Stomach (tissue), 9 donors: ENCODE data around the gene OR4D2. TPM values are rescaled to one million over a fixed set of nuclear protein-coding genes. Genes with fewer than 3 reads are reported as not detected.

Source experiments
- DNase-seq, 2 donors: peaks; one replicate each; pipeline versions ENCODE4 v3.0.0 to v3.0.0-alpha.2; 2013 to 2019
- H3K27ac ChIP-seq, 5 donors: fragments of 200-600 bp in 4 of 5; sonication (generic) in 4 of 5; one replicate each; pipeline ENCODE4 v1.5.1; 2013 to 2019; ENCODE audit warnings: mild to moderate bottlenecking in 1 of 5, moderate library complexity in 1 of 5
- H3K27me3 ChIP-seq, 3 donors: fragments of 200-600 bp; sonication (generic); one replicate each; pipeline ENCODE4 v1.5.1; 2017 to 2019; ENCODE audit warnings: mixed run types in 1 of 3
- H3K36me3 ChIP-seq, 4 donors: fragments of 200-600 bp; sonication (generic); 1 replicate in 3 of 4; 2 replicates in 1 of 4; pipeline ENCODE4 v1.5.1; 2016 to 2019
- H3K4me1 ChIP-seq, 4 donors: fragments of 200-600 bp; sonication (generic); one replicate each; pipeline ENCODE4 v1.5.1; 2016 to 2019
- H3K4me3 ChIP-seq, 4 donors: fragments of 200-600 bp; sonication (generic) in 3 of 4; one replicate each; pipeline ENCODE4 v1.5.1; 2016 to 2019; ENCODE audit warnings: mild to moderate bottlenecking in 1 of 4
- H3K9me3 ChIP-seq, 4 donors: fragments of 200-600 bp; sonication (generic); one replicate each; pipeline ENCODE4 v1.5.1; 2016 to 2019
- EP300 ChIP-seq: sonication (generic); formaldehyde crosslinking; IDR thresholded peaks from one replicate; pipeline ENCODE4 v1.6.1; 2017; ENCODE audit warnings: antibody characterized with exemption
- POLR2A ChIP-seq, 4 donors: fragments of 450-650 bp; IDR thresholded peaks; one replicate each; pipeline ENCODE4 v1.6.1; 2016; ENCODE audit warnings: antibody characterized with exemption in 4 of 4, control low read depth in 2 of 4, mild to moderate bottlenecking in 1 of 4, moderate library complexity in 1 of 4
- POLR2AphosphoS5 ChIP-seq, 3 donors: sonication (generic); formaldehyde crosslinking; IDR thresholded peaks; one replicate each; pipeline ENCODE4 v1.6.1; 2016; ENCODE audit warnings: antibody characterized with exemption in 3 of 3
- WGBS, 5 donors: extraction: QIAGEN DNeasy Blood & Tissue Kit in 3 of 5; methylation state at CpG; one replicate each; pipeline versions ENCODE4 v1.1.5 to v1.1.7; 2013 to 2018; 5-methylcytosine and 5-hydroxymethylcytosine counted together
- intact Hi-C: fragments of 100-400 bp; cut with DNase I; formaldehyde crosslinking; loops from one replicate; pipeline ENCODE4 v1.15.1; 2023; ENCODE audit warnings: low total_unique reads
- polyA plus RNA-seq, 3 donors: library from polyadenylated mRNA; stranded (reverse); fragments of 200-250 nt; gene quantifications; one replicate each; pipeline ENCODE4 v1.2.3, GENCODE V29; 2013
- total RNA-seq, 5 donors: library from RNA; depleted of rRNA; stranded (reverse); fragments of >200 nt; gene quantifications; one replicate each; pipeline versions ENCODE4 v1.1.0 to v1.2.3, GENCODE V29; 2014 to 2016
- TF ChIP-seq, protein P1 (sequence below), 7 experiments: fragments of 450-650 bp in 4 of 7; fragments of 200-600 bp in 3 of 7; sonication (generic) in 3 of 7; IDR thresholded peaks; one replicate each; pipeline ENCODE4 v1.5.1; 2016 to 2019; ENCODE audit warnings: antibody characterized with exemption in 7 of 7, control low read depth in 2 of 7, mild to moderate bottlenecking in 1 of 7
- donor health status: healthy with polysubstance abuse.
- donor health status: Bipolar disorder and iron deficiency.
- donor health status: healthy.

OR4D2 gene
- total and polyA plus RNA-seq, 8 donors: not detected

- Histone ChIP-seq H3K9me3 (peaks cover 0 to 38% (median 31%) of the 10 kb centered on the region in 4 donors), H3K27ac (no peak overlapping the region), H3K27me3 (peaks cover 0 to 21% (median 0%) of the 10 kb centered on the region in 3 donors), H3K36me3 (no peaks in the 10 kb centered on the region), H3K4me3 (no peak overlapping the region), H3K4me1 (no peaks in the 10 kb centered on the region)
- DNase-seq: no peak
- intact Hi-C loops: no loop called here
- WGBS, 5 donors: 82 to 92% (median 85%) methylated on average over 1 of the region's 1 CpG
- TF ChIP-seq EP300 (no peak), POLR2AphosphoS5 (IDR thresholded peaks at IDR 0.05) (no peak), POLR2A (IDR thresholded peaks at IDR 0.05) (no peak)
- TF ChIP-seq, protein P1, sequence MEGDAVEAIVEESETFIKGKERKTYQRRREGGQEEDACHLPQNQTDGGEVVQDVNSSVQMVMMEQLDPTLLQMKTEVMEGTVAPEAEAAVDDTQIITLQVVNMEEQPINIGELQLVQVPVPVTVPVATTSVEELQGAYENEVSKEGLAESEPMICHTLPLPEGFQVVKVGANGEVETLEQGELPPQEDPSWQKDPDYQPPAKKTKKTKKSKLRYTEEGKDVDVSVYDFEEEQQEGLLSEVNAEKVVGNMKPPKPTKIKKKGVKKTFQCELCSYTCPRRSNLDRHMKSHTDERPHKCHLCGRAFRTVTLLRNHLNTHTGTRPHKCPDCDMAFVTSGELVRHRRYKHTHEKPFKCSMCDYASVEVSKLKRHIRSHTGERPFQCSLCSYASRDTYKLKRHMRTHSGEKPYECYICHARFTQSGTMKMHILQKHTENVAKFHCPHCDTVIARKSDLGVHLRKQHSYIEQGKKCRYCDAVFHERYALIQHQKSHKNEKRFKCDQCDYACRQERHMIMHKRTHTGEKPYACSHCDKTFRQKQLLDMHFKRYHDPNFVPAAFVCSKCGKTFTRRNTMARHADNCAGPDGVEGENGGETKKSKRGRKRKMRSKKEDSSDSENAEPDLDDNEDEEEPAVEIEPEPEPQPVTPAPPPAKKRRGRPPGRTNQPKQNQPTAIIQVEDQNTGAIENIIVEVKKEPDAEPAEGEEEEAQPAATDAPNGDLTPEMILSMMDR (IDR thresholded peaks at IDR 0.05): no peak
Measured at GRCh38 chr17:58144801-58145200, 22.0 kb upstream of the OR4D2 start.

- Histone ChIP-seq H3K27ac (no peak within 1 kb of the TSS), H3K27me3 (peaks cover 0 to 31% (median 0%) of the 10 kb centered on the region in 3 donors), H3K4me1 (no peaks in the 10 kb centered on the region), H3K36me3 (no peaks in the 10 kb centered on the region), H3K9me3 (peaks cover 0 to 38% (median 31%) of the 10 kb centered on the region in 4 donors), H3K4me3 (no peak within 1 kb of the TSS)
- no peak for TF ChIP-seq POLR2AphosphoS5 (IDR thresholded peaks at IDR 0.05)
- no peak for TF ChIP-seq POLR2A (IDR thresholded peaks at IDR 0.05)
- TF ChIP-seq, protein P1 (IDR thresholded peaks at IDR 0.05): no peak
- no peak for TF ChIP-seq EP300
- no peak for DNase-seq
- intact Hi-C loops: no loop called here
- 50 to 75% (median 63%) methylated on average over 1 of the region's 1 CpG for WGBS, 5 donors
Measured at GRCh38 chr17:58147930-58148434, 18.8 kb upstream of the OR4D2 start, which contains the start of gene OR4D1. Gene OR4D1, plus strand, starts transcription at chr17:58148384. Its CDS starts 6,770 bp downstream, at chr17:58155154.

GRCh38 chr17:58148609-58149008 is 18.2 kb upstream of the OR4D2 start:
- intact Hi-C loops: no loop called here
- Histone ChIP-seq H3K27ac (no peak overlapping the region), H3K27me3 (peaks cover 0 to 31% (median 0%) of the 10 kb centered on the region in 3 donors), H3K9me3 (peaks cover 0 to 36% (median 30%) of the 10 kb centered on the region in 4 donors), H3K36me3 (no peaks in the 10 kb centered on the region), H3K4me3 (no peak overlapping the region), H3K4me1 (no peaks in the 10 kb centered on the region)
- TF ChIP-seq EP300: no peak
- no peak for TF ChIP-seq POLR2AphosphoS5 (IDR thresholded peaks at IDR 0.05)
- no peak for TF ChIP-seq POLR2A (IDR thresholded peaks at IDR 0.05)
- TF ChIP-seq, protein P1 (IDR thresholded peaks at IDR 0.05): no peak
- DNase-seq: no peak
- 78 to 92% (median 83%) methylated on average over 3 of the region's 3 CpGs for WGBS, 5 donors

DNA sequence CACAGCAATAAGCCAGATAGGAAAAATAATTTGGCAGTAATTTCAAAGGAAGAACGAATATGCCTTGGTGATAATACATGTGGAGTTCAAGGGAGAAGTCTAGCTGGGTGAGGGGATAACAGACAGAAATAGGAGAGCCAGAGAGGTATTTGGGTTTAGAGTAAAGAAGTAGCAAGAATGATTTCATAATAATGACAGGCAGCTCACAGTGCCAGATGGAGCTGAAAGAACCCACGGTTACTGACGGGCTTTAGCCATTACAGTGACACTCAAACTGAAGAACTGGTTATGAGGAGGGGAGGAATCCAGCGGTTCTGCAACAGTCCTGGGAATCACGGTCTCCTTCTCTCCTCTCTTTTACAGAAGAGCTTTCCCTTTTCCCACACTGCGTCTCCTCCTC is 16.4 kb upstream of the OR4D2 start:
- Histone ChIP-seq H3K9me3 (peaks cover 0 to 18% (median 13%) of the 10 kb centered on the region in 4 donors), H3K27me3 (peaks cover 0 to 43% (median 3%) of the 10 kb centered on the region in 3 donors), H3K4me3 (no peak overlapping the region), H3K4me1 (no peaks in the 10 kb centered on the region), H3K36me3 (no peaks in the 10 kb centered on the region), H3K27ac (no peak overlapping the region)
- TF ChIP-seq POLR2A (IDR thresholded peaks at IDR 0.05) (no peak), POLR2AphosphoS5 (IDR thresholded peaks at IDR 0.05) (no peak), EP300 (no peak)
- TF ChIP-seq, protein P1 (IDR thresholded peaks at IDR 0.05): no peak
- 54 to 64% (median 60%) methylated on average over 6 of the region's 6 CpGs for WGBS, 5 donors
- DNase-seq: no peak
- intact Hi-C loops: no loop called here
